Measurements from ENCODE around the gene MIGA2. TPM values are rescaled to one million over a fixed set of nuclear protein-coding genes. Genes with fewer than 3 reads are reported as not detected.

Gene MIGA2
- total RNA-seq, 1 donor from 2014 or later, result 42.2 TPM

- intact Hi-C loops (cut with micrococcal nuclease), result loop anchor here (10.0 kb wide), 1 partner anchor 1724 kb away; the partner anchor contains the start of gene SLC2A8
Measured at GRCh38 chr9:129118799-129119198, 82.4 kb downstream of the MIGA2 start.

- intact Hi-C loops (cut with micrococcal nuclease), result no loop called here
Measured at GRCh38 chr9:129121483-129121882, 85.1 kb downstream of the MIGA2 start.

Other genes starting within 250 kb of the MIGA2 start
- 21.1 and 22.2 TPM in 2 replicates for gene TBC1D13, start 249.4 kb upstream of the MIGA2 start, total RNA-seq
- 14.3 and 15.3 TPM in 2 replicates for gene ENDOG, start 218.1 kb upstream of the MIGA2 start, total RNA-seq
- 73.1 and 80.3 TPM in 2 replicates for gene SPOUT1, start 206.8 kb upstream of the MIGA2 start, total RNA-seq
- gene KYAT1, start 154.7 kb upstream of the MIGA2 start, total RNA-seq, result 15.7 and 17.4 TPM in 2 replicates
- 52.4 and 53.1 TPM in 2 replicates for gene LRRC8A, start 154.5 kb upstream of the MIGA2 start, total RNA-seq
- gene PHYHD1, start 115.6 kb upstream of the MIGA2 start, total RNA-seq, result 1.2 and 1.9 TPM in 2 replicates
- 10.2 and 10.8 TPM in 2 replicates for gene DOLK, start 89.0 kb upstream of the MIGA2 start, total RNA-seq
- gene NUP188, start 88.9 kb upstream of the MIGA2 start, total RNA-seq, result 103 and 109 TPM in 2 replicates
- 92.2 and 94.1 TPM in 2 replicates for gene SH3GLB2, start 8.3 kb upstream of the MIGA2 start, total RNA-seq
- 20.3 and 23.6 TPM in 2 replicates for gene DOLPP1, start 44.5 kb downstream of the MIGA2 start, total RNA-seq
- gene CRAT, start 74.2 kb downstream of the MIGA2 start, total RNA-seq, result 13.6 and 14.0 TPM in 2 replicates
- 105 and 107 TPM in 2 replicates for gene PTPA, start 74.8 kb downstream of the MIGA2 start, total RNA-seq
- 4.3 and 4.5 TPM in 2 replicates for gene IER5L, start 141.6 kb downstream of the MIGA2 start, total RNA-seq

Data from T-helper 2 cell treated with Interferon-gamma antibody and Interleukin-4, amounts not matched to agents 100 ng/mL and 5 ng/mL, for 36 hours (primary cell).